GM15510 (cell line): Measurements from ENCODE around the gene GXYLT2.

Experiments used
- POLR2A ChIP-seq: IDR thresholded peaks from 3 replicates; pipeline ENCODE4 v1.6.1; 2011; ENCODE audit warnings: borderline replicate concordance; ENCODE audit not compliant: insufficient read length; ENCODE audit errors: extremely low read depth

Gene GXYLT2

DNA sequence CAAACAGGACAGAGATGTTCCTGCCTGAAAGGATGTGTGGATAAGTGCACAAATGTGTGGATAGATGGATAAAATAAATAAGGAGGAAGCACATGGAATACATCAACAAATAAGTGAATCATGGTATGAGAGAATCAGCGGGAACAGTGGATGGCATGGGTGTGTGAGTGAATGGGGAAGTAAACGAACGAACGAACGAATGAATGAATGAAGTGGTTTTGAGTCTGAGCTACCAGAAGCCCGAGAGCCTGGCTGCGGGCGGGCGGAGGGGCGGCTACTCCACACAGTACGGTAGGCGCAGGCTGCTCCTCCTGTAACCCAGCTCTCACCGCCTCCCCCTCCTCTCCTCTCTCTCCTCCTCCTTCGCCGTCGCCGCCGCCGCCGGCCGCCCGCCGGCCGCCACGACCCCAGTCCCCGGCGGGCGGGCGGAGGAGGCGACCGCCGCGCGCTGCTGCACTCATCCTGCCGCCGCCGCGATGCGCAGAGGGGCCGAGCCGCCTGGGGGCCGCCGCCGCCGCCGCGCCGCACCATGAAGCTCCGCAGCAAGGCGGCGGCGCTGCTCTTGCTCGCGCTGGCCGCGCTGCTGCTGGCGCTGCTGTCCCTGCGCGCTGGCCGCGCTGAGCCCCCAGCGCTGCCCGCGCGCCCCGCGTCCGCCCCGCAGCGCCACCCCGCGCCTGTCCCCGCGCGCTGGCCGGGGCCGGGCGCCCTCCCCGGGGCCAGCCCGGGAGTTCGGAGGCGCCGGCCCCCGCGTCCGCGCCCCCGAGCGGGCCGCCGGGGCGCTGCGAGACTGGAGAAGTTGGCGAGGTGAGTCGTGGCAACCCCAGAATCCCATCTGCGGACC, at the start of gene GXYLT2:
GXYLT2 (plus strand) TSS at position 342 of the 841 bp plus-strand sequence; CDS start at position 530, 188 bp downstream.
- TF ChIP-seq POLR2A, result no peak

GRCh38 chr3:72839057-72839456, 48.8 kb upstream of the GXYLT2 start:
- TF ChIP-seq POLR2A, result no peak

- no peak for TF ChIP-seq POLR2A
Observed at GRCh38 chr3:72844436-72844993, 43.3 kb upstream of the GXYLT2 start.

- no peak for TF ChIP-seq POLR2A
Observed at GRCh38 chr3:72846166-72846565, 41.7 kb upstream of the GXYLT2 start.

- no peak for TF ChIP-seq POLR2A
Observed at GRCh38 chr3:72847282-72847681, 40.6 kb upstream of the GXYLT2 start.

DNA sequence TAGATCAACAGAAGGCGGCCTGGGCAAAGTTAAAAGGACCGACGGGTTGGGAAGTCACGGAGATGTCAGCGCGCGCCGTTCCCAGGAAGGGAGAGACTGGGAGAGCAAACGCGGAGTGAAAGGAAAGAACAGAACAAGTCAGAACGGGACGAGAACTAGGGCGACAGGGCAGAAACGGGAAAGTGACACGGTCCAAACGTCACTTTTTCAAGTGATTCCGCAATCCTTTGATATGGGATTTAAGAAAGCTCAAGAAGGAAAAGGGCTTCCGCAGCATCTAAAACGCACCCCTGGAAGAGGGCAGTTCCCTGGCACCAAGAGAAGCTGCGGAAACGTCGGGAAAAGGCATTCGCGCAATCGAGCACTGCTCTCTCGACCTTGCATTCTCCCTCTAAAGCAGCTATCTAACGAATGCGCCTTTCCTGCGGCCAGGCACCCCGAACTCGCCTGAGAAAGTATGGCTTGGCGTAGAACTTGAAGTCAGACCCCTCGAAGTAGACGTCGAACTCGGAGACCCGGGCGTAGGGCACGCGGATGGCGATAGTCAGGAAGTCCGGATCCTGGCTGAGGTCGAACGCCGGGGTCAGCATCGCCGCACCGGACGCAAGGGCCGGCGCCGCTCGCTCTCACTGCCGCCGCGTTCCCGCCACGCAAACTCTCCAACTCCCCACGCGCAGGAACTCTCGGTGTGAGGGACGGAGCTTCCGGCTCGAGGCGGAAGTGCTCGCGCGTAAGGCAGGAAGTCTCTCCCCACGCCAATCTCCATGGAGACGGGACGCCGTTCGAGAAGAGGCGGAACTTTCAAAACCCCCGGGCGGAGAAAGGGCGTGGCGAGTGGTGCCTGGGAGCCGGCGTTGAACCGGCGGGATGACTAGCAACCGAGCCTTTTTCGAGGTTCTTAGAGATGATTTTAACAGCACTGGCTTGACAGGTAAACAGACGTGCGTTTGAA, 39.8 kb upstream of the GXYLT2 start, which contains the start of gene SHQ1:
SHQ1 (minus strand) TSS at position 695 of the 952 bp plus-strand sequence; CDS start at position 590, 105 bp downstream.
- TF ChIP-seq POLR2A, result peak; percentile 77

DNA sequence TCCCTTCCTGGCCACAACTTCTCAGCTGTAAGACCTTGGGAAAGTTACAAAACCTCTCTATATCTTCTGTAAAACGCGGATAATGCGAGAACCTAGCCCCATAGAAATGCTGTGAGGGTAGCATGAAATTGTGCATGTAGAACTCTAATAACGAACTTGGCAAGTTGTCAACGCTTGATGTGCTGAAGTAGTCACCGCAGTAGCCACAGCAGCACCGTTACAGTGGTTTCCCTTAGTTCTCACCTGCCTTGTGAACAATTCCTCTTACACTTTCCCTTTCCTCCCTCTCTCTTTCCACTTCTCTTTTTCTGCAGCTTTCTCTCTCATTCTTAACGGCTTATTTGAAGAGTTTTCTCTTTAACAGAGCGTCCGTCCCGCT, 39.2 kb upstream of the GXYLT2 start:
- no peak for TF ChIP-seq POLR2A

- TF ChIP-seq POLR2A, result no peak
Observed at GRCh38 chr3:72855001-72855400, 32.8 kb upstream of the GXYLT2 start.

DNA sequence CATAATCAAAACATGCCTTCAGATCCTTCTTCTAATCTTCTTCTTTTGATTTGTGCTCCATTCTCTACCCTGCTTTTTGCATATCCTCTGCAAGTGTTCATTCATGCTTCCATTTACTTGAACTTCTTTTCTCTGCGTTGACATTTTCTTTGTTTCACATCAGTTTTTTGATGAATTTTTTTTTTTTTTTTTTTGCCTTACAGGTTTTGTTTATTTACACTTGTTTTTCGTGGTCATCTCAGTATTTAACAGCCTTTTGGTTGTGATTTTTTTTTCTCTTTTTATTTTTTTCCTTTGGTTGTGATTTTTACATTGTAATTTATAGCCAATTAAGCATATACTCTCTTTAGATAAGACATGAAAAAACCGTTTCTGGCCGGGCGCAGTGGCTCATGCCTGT, 27.8 kb upstream of the GXYLT2 start:
- TF ChIP-seq POLR2A, result no peak

DNA sequence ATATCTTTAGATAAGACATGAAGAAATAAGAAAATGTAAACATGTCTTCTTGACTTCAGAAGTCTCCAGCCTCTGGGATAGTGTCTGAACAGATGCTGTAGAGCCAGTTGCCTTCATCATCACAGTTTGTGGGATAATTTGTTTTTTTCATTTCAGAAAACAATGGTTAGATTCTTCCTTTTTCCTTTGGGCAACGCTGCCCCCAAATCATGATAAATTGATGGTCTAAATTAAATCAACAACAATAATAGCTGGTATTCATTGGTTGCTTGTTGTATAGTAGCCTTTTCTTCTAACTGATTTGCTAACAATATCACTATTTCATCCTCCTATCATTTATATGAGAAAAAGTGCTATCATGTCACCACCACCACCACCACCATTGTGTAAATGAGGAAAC, 27.0 kb upstream of the GXYLT2 start:
- TF ChIP-seq POLR2A, result no peak

- no peak for TF ChIP-seq POLR2A
Observed at GRCh38 chr3:72862314-72863090, 25.3 kb upstream of the GXYLT2 start.

GRCh38 chr3:72872183-72872582, 15.7 kb upstream of the GXYLT2 start:
- TF ChIP-seq POLR2A, result no peak

- TF ChIP-seq POLR2A, result no peak
Observed at GRCh38 chr3:72887343-72887704, 522 bp upstream of the GXYLT2 start.

- TF ChIP-seq POLR2A, result no peak
Observed at GRCh38 chr3:72888546-72889309, 882 bp downstream of the GXYLT2 start.
